Medulla oblongata (tissue), 1 donor: ENCODE measurements around the gene CCDC85B.
"Not testable (repeated sequence)": the region's sequence is repeated elsewhere in the genome, so short reads cannot be mapped to it uniquely, and the experiment has no call there.

ENCODE experiments used
- DNase-seq: peaks from one replicate; pipeline ENCODE4 v3.0.0-alpha.2; 2015; ENCODE audit errors: extremely low spot score

Gene CCDC85B

DNA sequence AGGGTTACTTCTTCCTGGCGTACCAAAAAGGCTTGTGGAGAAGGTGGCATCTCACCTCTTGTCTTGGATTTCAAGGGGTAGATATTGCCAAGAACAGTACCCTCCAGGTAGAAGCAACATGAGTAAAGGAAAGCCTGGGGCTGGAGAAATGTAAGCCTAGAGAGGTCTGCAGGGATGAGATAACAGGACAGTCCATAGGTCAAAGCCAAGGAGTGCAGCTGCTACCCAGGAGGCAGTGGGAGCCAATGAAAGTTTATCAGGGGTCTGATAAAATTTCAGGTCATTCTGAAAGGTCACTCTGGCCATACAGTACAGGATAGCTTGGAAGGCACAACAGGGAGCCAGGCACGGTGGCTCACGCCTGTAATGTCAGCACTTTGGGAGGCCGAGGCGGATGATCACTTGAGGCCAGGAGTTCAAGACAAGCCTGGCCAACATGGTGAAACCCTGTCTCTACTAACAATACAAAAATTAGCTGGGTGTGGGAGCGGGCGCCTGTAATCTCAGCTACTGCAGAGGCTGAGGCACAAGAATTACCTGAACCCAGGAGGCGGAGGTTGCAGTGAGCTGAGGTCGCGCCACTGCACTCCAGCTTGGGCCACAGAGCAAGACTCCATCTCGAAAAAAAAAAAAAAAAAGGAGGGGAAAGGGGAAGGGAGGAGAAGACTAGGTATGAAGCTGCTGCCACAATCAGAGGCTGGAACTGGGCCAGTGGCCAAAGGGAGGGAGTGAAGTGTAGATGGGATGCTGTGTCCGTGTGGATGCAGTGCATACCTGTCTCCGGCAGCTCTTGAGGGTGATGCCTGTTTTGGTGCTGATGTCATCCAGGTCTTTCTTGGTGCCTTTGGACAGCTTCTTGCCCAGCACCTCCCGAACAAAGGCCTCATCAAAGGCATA is 3.4 kb upstream of the CCDC85B start:
- DNase-seq = no peak

DNA sequence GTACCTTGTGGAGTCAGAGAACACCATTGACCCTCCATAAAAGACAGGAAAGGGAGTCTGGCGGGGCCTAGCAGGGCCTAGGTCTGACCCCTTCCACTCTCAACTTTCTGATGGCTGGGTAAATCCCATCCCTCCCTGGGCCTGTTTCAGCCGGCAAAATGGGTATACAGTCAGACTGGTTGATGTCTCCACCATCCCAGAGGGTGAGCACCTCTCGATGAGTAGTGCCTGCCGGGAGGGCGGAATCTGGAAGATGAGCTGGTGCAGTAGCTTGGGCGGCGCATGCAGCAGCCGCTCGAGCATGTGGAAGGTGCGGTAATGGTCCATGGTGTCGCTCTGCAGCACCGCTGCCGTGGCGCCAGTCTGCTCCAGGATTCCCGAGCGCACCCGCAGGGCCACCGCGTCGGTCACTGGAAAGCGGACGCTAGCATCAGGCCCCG is 2.7 kb upstream of the CCDC85B start:
- DNase-seq = no peak

DNA sequence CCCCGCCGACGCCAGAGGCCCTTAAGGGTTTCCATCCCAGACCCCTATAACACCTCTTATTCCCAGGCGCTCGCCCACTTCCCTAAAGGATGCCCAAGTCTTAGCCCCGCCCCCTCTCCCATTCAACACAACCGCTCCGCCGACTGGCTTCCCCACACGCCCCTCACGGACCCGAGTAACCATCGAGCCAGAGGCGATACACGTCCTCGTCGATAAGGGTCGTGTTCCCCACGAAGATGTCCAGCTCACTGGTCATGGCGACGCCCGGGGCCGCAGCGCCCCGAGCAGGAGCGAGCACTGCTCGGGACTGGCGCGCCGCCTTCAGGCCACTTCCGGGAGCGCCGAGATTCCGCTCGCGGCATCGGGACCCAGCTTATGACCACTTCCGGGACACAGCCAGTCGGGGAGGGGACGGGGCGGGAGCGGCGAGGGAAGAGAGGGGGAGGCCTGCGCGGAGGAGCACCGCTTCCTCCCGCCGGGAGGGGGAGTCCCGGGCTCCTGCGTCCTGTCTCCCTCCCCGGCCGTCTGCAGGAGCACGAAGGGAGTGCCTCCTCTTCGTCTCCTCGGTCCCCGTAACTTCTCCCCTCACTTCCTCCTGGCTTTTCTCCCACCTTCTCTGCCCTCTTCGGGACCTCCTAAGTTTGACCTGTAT is 2.2 kb upstream of the CCDC85B start, which contains the start of gene FIBP:
Gene FIBP, minus strand, starts transcription at position 309 of the 652 bp plus-strand sequence. Its CDS starts 53 bp downstream, at position 256.
- DNase-seq = peak; percentile 99

- DNase-seq = no peak
Measured at GRCh38 chr11:65891219-65892136, 1.0 kb downstream of the CCDC85B start.

DNA sequence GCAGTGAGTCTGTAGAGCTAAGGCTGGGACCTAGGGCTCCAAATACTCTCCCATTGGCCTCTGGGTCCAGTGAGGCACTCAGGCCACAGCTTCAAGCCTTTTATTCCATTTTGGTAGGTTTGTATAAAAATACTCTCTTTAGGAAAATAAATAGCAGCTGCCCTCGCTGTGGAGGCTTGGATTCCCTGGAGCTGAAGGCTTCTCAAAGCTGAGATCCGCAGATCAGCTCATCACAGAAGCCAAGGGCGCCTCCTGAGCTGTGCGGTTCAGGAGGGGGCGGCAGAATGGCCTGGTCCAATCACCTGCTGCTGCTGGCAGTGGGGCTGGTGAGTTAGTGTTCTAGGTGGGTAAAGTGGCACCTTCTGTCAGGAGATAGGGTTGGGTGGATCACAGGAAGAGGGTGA is 1.7 kb downstream of the CCDC85B start:
- not testable (repeated sequence) for DNase-seq

- DNase-seq = no peak
Measured at GRCh38 chr11:65892661-65893317, 2.3 kb downstream of the CCDC85B start.

- DNase-seq = no peak
Measured at GRCh38 chr11:65894034-65894591, 3.6 kb downstream of the CCDC85B start.

GRCh38 chr11:65895482-65895981 is 5.1 kb downstream of the CCDC85B start:
- DNase-seq = no peak

DNA sequence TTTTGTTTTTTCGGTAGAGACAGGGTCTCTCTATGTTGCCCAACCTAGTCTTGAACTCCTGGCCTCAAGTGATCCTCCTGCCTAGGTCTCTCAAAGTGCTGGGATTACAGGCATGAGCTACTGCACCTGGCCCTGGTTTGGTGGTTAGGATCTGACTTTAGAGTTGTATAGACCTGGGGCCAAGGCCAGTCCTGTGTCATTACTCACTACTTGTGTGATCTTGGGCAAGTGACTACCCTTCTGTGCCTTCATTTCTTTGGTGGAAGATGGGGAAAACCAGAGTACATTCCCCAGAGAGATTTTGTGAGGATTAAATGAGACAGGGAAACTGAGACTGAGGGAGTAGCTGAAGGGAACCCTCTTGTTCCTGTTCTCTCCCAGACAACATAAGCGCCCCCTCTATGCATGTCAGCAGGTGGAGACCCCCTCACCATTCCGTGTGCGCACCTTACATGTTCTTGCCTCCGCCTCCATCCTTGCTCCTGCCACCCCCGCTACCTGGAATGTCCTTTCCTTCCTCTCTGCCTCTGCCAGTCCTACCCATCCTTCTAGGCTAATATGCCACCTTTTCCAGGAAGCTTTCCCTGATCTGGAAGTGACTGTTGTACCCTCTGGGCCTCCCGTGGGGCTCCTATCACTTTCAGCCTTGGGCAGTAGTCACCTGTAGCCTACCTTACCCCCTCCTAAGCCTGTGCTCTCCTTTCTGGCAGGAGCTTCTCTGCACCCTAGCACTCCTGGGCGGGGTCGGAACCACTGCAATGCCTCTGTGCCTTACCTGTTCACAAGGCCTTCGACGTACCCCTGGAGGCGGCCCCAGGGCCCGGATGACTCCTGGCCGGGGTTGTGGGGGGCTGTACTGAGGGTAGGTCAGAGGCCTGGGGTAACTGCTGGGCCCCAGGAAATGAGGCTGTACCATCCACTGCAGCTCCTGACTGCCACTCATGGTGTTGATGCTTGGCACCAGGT is 5.8 kb downstream of the CCDC85B start:
- no peak for DNase-seq

DNA sequence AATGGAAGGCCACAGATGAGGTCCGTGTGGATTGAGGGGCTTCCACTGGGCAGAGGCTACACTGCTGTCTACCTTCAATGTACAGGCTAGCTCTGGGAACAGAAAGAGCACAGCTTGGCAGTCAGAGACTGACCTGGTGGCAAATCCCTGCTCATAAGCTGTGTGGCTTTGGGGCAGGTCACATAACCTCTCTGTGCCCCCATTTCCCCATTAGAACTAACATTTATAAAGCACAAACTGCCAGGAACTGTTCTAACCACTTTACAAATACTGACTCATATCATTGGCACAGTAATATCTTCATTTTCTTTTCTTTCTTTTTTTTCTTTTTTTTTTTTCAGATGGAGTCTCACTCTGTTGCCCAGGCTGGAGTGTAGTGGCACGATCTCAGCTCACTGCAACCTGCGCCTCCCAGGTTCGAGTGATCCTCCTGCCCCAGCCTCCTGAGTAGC is 6.6 kb downstream of the CCDC85B start:
- DNase-seq = no peak

DNA sequence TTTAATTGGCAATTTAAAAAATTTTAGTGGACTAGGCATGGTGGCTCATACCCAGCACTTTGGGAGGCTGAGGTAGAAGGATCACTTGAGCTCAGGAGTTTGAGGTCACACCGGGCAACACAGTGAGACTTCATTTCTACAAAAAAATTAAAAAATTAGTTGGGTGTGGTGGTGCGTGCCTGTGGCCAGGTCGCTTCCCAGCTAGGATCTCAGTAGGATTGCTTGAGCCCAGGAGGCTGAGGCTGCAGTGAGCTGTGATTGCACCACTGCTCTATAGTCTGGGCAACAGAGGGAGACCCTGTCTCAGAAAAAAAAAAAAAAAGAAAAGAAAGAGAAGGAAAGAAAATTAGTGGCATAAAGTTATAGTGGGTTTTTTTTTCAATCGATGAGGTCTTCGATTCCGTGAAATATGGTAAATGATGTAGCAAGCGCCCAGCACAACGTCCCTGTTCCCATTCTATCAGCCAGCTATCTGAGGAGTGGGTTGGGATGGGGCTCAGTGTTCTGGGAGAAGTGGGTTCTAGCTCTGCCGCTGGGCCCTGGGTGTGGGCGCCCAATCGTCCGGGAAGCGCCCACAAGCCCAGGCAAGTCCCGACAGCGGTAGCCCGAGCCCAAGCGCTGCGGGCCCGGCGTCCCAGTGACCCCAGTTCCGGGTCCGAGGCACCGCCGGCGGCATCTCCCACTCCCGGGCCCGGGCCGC is 8.3 kb downstream of the CCDC85B start:
- DNase-seq = no peak

DNA sequence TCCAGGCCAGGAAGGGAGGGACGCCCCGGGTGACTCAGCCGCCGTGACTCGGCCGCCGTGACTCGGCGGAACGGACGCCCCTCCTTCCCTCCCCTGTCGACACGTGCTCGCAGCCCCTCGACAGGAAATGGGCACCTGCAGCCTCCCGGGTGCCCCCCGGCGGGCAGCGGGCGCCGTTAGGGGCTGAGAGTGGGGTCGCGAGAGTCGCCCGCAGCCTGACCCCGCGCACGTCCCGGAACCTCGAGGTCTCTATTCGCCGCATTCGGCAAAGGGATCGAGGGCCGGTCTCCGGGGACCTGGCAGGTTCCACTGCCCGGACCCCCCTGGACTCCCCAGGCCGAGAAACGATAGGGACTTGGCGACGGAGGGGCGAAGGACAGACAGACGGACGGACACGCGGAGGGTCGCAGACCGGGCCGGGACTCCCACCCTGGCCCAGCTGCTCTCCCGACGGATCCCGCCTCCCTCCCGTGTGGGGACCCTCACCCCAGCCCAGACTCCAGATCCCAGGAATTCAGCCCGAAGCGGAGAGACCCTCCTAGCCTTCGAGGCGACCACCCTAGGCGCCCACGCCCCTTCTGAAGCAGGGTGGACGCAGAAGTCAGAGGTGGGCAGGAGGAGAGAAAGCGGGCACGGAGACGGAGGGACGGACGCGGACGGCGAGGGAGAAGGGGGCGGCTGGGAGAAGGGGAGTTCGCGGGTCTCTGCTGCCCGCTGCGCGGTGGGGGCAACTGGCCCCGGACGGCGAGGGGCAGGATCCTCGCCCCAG is 9.1 kb downstream of the CCDC85B start:
- no peak for DNase-seq

GRCh38 chr11:65900125-65900898 is 9.8 kb downstream of the CCDC85B start, which contains the start of gene FOSL1:
FOSL1 (minus strand) TSS chr11:65900388; CDS start chr11:65900339, 49 bp downstream.
- DNase-seq = peak; percentile 71

DNA sequence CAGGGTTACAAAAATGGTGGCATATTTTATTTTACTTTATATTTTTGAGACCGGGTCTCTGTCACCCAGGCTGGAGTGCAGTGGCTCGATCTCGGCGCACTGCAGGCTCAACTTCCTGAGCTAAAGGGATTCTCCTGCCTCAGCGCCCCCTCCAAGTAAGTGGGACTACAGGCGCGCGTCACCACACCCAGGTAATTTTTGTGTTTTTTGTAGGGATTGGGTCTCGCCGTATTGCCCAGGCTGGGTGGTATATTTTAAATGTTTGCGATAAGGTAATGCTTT is 10.4 kb downstream of the CCDC85B start:
- no peak for DNase-seq

GRCh38 chr11:65903068-65903481 is 12.6 kb downstream of the CCDC85B start:
- DNase-seq = no peak

- DNase-seq = no peak
Measured at GRCh38 chr11:65903715-65904114, 13.2 kb downstream of the CCDC85B start.

GRCh38 chr11:65906602-65907001 is 16.1 kb downstream of the CCDC85B start:
- no peak for DNase-seq
